OCI-LY1 (cell line): ENCODE data around the gene EPM2AIP1.
"Not testable (repeated sequence)": the region's sequence is repeated elsewhere in the genome, so short reads cannot be mapped to it uniquely, and the experiment has no call there.

Source experiments
- H2AFZ ChIP-seq: fragments of 200-600 bp; sonication (generic), shearing (Covaris generic); 2 replicates; pipeline ENCODE4 v1.6.0; 2014; ENCODE audit warnings: antibody characterized with exemption, mild to moderate bottlenecking, low read length
- H3F3A ChIP-seq: fragments of 200-600 bp; sonication (generic), shearing (Covaris generic); 2 replicates; pipeline ENCODE4 v1.6.0; 2014; ENCODE audit warnings: mild to moderate bottlenecking, antibody characterized with exemption, low read length, moderate library complexity; ENCODE audit not compliant: insufficient read depth
- H3K27ac ChIP-seq: fragments of 200-600 bp; sonication (generic); 2 replicates; pipeline ENCODE4 v1.5.1; 2014; ENCODE audit warnings: low read length, mixed run types, mild to moderate bottlenecking, low read depth; ENCODE audit not compliant: poor library complexity, severe bottlenecking
- H3K27me3 ChIP-seq: fragments of 200-600 bp; sonication (generic); 2 replicates; pipeline ENCODE4 v1.6.0; 2014; ENCODE audit warnings: antibody characterized with exemption, mild to moderate bottlenecking, low read length, moderate library complexity; ENCODE audit not compliant: insufficient read depth
- H3K36me3 ChIP-seq: fragments of 200-600 bp; sonication (generic); 2 replicates; pipeline ENCODE4 v1.6.1; 2014; ENCODE audit warnings: mild to moderate bottlenecking, antibody characterized with exemption, low read length, moderate library complexity, mixed read lengths; ENCODE audit not compliant: insufficient read depth
- H3K4me1 ChIP-seq: fragments of 200-600 bp; sonication (generic); 2 replicates; pipeline ENCODE4 v1.5.1; 2014; ENCODE audit warnings: mild to moderate bottlenecking, low read length, moderate library complexity; ENCODE audit not compliant: insufficient read depth, severe bottlenecking
- H3K4me2 ChIP-seq: fragments of 200-600 bp; sonication (generic), shearing (Covaris generic); 2 replicates; pipeline ENCODE4 v1.6.1; 2014; ENCODE audit warnings: low read length
- H3K4me3 ChIP-seq: fragments of 200-600 bp; sonication (generic); 2 replicates; pipeline ENCODE4 v1.5.1; 2014; ENCODE audit warnings: low read length, low read depth, mild to moderate bottlenecking, mixed read lengths; ENCODE audit not compliant: poor library complexity, severe bottlenecking
- H3K79me2 ChIP-seq: fragments of 200-600 bp; shearing (Covaris generic); 2 replicates; pipeline ENCODE4 v1.6.1; 2016; ENCODE audit warnings: mixed run types, low read length, mixed read lengths; ENCODE audit not compliant: insufficient read depth
- H3K9ac ChIP-seq: fragments of 200-600 bp; sonication (generic), shearing (Covaris generic); 2 replicates; pipeline ENCODE4 v1.6.1; 2014; ENCODE audit warnings: mild to moderate bottlenecking, low read length, mixed read lengths
- H3K9me2 ChIP-seq: fragments of 200-600 bp; sonication (generic), shearing (Covaris generic); 2 replicates; pipeline ENCODE4 v1.6.1; 2014; ENCODE audit warnings: low read depth, mild to moderate bottlenecking, low read length, mixed read lengths
- H3K9me3 ChIP-seq: fragments of 200-600 bp; shearing (Covaris generic); 2 replicates; pipeline ENCODE4 v1.6.1; 2014; ENCODE audit warnings: low read length, mixed read lengths
- H4K20me1 ChIP-seq: fragments of 200-600 bp; sonication (generic), shearing (Covaris generic); 2 replicates; pipeline ENCODE4 v1.6.0; 2016; ENCODE audit warnings: mild to moderate bottlenecking, low read length; ENCODE audit not compliant: insufficient read depth
- CTCF ChIP-seq: fragments of 200-600 bp; sonication (generic), shearing (Covaris generic); IDR thresholded peaks from 2 replicates; pipeline ENCODE4 v1.5.1; 2017; ENCODE audit warnings: mild to moderate bottlenecking, antibody characterized with exemption, low read length, moderate library complexity, mixed read lengths
- EZH2 ChIP-seq: fragments of 200-600 bp; sonication (generic), shearing (Covaris generic); IDR thresholded peaks from 2 replicates; pipeline ENCODE4 v1.8.0; 2017; ENCODE audit warnings: borderline replicate concordance, mixed run types, mild to moderate bottlenecking, antibody characterized with exemption, low read length, moderate library complexity, mixed read lengths

EPM2AIP1 gene

DNA sequence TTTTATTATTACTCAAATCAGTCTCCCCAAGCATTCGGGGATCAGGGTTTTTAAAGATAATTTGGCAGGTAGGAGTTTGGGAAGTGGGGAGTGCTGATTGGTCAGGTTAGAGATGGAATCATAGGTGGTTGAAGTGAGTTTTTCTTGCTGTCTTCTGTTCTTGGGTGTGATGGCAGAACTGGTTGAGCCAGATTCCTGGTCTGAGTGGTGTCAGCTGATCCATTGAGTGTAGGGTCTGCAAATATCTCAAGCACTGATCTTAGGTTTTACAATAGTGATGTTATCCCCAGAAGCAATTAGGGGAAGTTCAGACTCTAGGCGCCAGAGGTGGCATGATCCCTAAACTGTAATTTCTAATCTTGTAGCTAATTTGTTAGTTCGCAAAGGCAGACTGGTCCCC is 27.5 kb downstream of the EPM2AIP1 start:
- Histone ChIP-seq H3K4me3 (no peak overlapping the region), H3K27me3 (no peaks in the 10 kb centered on the region), H3F3A (no peaks in the 10 kb centered on the region), H4K20me1 (no peaks in the 10 kb centered on the region), H3K4me2 (no peak overlapping the region), H3K9me2 (no peaks in the 10 kb centered on the region), H3K4me1 (peaks cover 28% of the 10 kb centered on the region), H3K79me2 (no peaks in the 10 kb centered on the region), H3K27ac (no peak overlapping the region), H3K9ac (no peak overlapping the region), H3K9me3 (no peaks in the 10 kb centered on the region), H2AFZ (no peak overlapping the region), H3K36me3 (no peaks in the 10 kb centered on the region)
- TF ChIP-seq CTCF (no peak), EZH2 (no peak)

DNA sequence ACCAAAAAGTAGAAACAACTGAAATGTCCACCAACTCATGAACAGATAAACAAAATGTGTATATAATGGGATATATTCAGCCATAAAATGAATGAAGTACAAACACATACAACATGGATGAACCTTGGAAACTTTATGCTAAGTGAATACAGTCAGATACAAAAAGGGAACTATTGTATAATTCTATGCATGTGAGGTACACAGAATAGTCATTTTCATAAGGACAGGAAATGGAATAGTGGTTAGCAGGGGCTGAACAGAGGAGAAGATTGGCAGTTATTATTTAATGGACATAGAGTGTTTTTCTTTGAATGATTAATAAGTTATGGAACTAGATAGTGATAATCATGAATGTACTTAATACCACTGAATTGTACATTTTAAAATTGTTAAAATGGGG is 28.1 kb downstream of the EPM2AIP1 start:
- Histone ChIP-seq H3K27ac (peak overlapping the region; percentile 8), H3K27me3 (no peaks in the 10 kb centered on the region), H3K9ac (no peak overlapping the region)

GRCh38 chr3:36964331-36964730 is 28.6 kb downstream of the EPM2AIP1 start:
- H3K4me3 ChIP-seq: no peak overlapping the region
- peaks cover 17% of the 10 kb centered on the region for H3K4me1 ChIP-seq
- H3K9me2 ChIP-seq: no peaks in the 10 kb centered on the region
- no peak overlapping the region for H3K4me2 ChIP-seq
- H3K36me3 ChIP-seq: no peaks in the 10 kb centered on the region
- H3F3A ChIP-seq: no peaks in the 10 kb centered on the region
- TF ChIP-seq EZH2 (no peak), CTCF (no peak)
- H2AFZ ChIP-seq: no peak overlapping the region
- no peak overlapping the region for H3K27ac ChIP-seq
- H4K20me1 ChIP-seq: no peaks in the 10 kb centered on the region
- no peaks in the 10 kb centered on the region for H3K27me3 ChIP-seq
- H3K9ac ChIP-seq: no peak overlapping the region
- no peaks in the 10 kb centered on the region for H3K9me3 ChIP-seq
- H3K79me2 ChIP-seq: no peaks in the 10 kb centered on the region

More for the DNA sequence above, 28.1 kb downstream of the EPM2AIP1 start:
- no peak overlapping the region for H3K4me3 ChIP-seq
- H3K4me1 ChIP-seq: peaks cover 21% of the 10 kb centered on the region
- no peaks in the 10 kb centered on the region for H4K20me1 ChIP-seq
- no peaks in the 10 kb centered on the region for H3F3A ChIP-seq
- H3K9me3 ChIP-seq: no peaks in the 10 kb centered on the region
- TF ChIP-seq CTCF (no peak), EZH2 (no peak)
- H3K9me2 ChIP-seq: no peaks in the 10 kb centered on the region
- no peak overlapping the region; the same call in 1 of the 2 replicates for H3K4me2 ChIP-seq
- no peaks in the 10 kb centered on the region for H3K79me2 ChIP-seq
- no peaks in the 10 kb centered on the region for H3K36me3 ChIP-seq
- H2AFZ ChIP-seq: no peak overlapping the region

- H2AFZ ChIP-seq, H3K27me3 ChIP-seq, H3K27ac ChIP-seq, H3K36me3 ChIP-seq, H3K9me3 ChIP-seq, H3K4me2 ChIP-seq, H3K9me2 ChIP-seq, H3K4me3 ChIP-seq, H4K20me1 ChIP-seq, H3K9ac ChIP-seq, H3K79me2 ChIP-seq, H3F3A ChIP-seq: not testable (repeated sequence)
- H3K4me1 ChIP-seq: peaks cover 24% of the 10 kb centered on the region
These were observed 29.9 kb downstream of the EPM2AIP1 start for GRCh38 chr3:36963008-36963407.
